Measurements from ENCODE around the gene PSTPIP2. TPM values are rescaled to one million over a fixed set of nuclear protein-coding genes. Genes with fewer than 3 reads are reported as not detected.
"Not testable (repeated sequence)": the region's sequence is repeated elsewhere in the genome, so short reads cannot be mapped to it uniquely, and the experiment has no call there.

Gene PSTPIP2
- total RNA-seq, 2 experiments from 2014 or later, result 12.6 to 12.9 TPM

GRCh38 chr18:46061387-46061786 lies 10.7 kb downstream of the PSTPIP2 start:
- H3K9me3 Mint-ChIP-seq, result no peaks in the 10 kb centered on the region
- POLR2A ChIA-PET, result interaction anchor here (1.3 kb wide), 1 partner anchor 11 kb away, joined by 6 read pairs; the partner anchor contains the start of gene PSTPIP2
- H3K4me1 Mint-ChIP-seq, result peaks cover 5% of the 10 kb centered on the region
- DNase-seq (no peak), ATAC-seq (ENCODE audit: low read depth) (no peak)
- H3K27me3 Mint-ChIP-seq, result no peaks in the 10 kb centered on the region
- no peak overlapping the region for H3K4me3 Mint-ChIP-seq
- no peak overlapping the region for H3K27ac Mint-ChIP-seq
- peaks cover 2% of the 10 kb centered on the region for H3K36me3 Mint-ChIP-seq

- H3K36me3 Mint-ChIP-seq, result peaks cover 2% of the 10 kb centered on the region
- ATAC-seq (ENCODE audit: low read depth) (no peak), DNase-seq (no peak)
- H3K27me3 Mint-ChIP-seq, result no peaks in the 10 kb centered on the region
- POLR2A ChIA-PET, result no interaction called here
- H3K4me3 Mint-ChIP-seq, result no peak overlapping the region
- H3K4me1 Mint-ChIP-seq, result peaks cover 11% of the 10 kb centered on the region
- H3K9me3 Mint-ChIP-seq, result no peaks in the 10 kb centered on the region
- no peak overlapping the region for H3K27ac Mint-ChIP-seq
Measured at GRCh38 chr18:46060359-46060841, 11.7 kb downstream of the PSTPIP2 start.

- peak overlapping the region; percentile 84 for H3K27ac Mint-ChIP-seq
- no peaks in the 10 kb centered on the region for H3K27me3 Mint-ChIP-seq
- POLR2A ChIA-PET, result interaction anchor here (1.1 to 1.7 kb wide), 4 partner anchors 16 to 58 kb away, joined by 5 to 10 read pairs (median 6); partner anchors contain the start of genes ATP5F1A and PSTPIP2
- peak overlapping the region; percentile 61 for H3K4me3 Mint-ChIP-seq
- H3K9me3 Mint-ChIP-seq, result no peaks in the 10 kb centered on the region
- H3K4me1 Mint-ChIP-seq, result peaks cover 18% of the 10 kb centered on the region
- DNase-seq (no peak), ATAC-seq (ENCODE audit: low read depth) (peak; percentile 49)
- no peaks in the 10 kb centered on the region for H3K36me3 Mint-ChIP-seq
Measured at GRCh38 chr18:46055838-46056230, 16.2 kb downstream of the PSTPIP2 start.

GRCh38 chr18:46054956-46055837 lies 16.9 kb downstream of the PSTPIP2 start:
- Mint-ChIP-seq H3K36me3 (no peaks in the 10 kb centered on the region), H3K27me3 (no peaks in the 10 kb centered on the region), H3K4me1 (peaks cover 18% of the 10 kb centered on the region), H3K4me3 (peak overlapping the region; percentile 61), H3K9me3 (no peaks in the 10 kb centered on the region), H3K27ac (peak overlapping the region; percentile 84)
- peak; percentile 80 for ATAC-seq (ENCODE audit: low read depth)
- POLR2A ChIA-PET, result interaction anchor here (1.1 to 1.7 kb wide), 4 partner anchors 16 to 57 kb away, joined by 5 to 10 read pairs (median 6); partner anchors contain the start of genes ATP5F1A and PSTPIP2
- DNase-seq, result no peak

GRCh38 chr18:46053368-46054095 lies 18.5 kb downstream of the PSTPIP2 start:
- Mint-ChIP-seq H3K27ac (no peak overlapping the region), H3K4me1 (peaks cover 19% of the 10 kb centered on the region), H3K9me3 (no peaks in the 10 kb centered on the region), H3K27me3 (no peaks in the 10 kb centered on the region), H3K4me3 (no peak overlapping the region), H3K36me3 (no peaks in the 10 kb centered on the region)
- POLR2A ChIA-PET, result no interaction called here
- ATAC-seq (ENCODE audit: low read depth), result no peak
- DNase-seq, result no peak

- POLR2A ChIA-PET, result no interaction called here
- Mint-ChIP-seq H3K27ac (no peak overlapping the region), H3K4me3 (no peak overlapping the region), H3K9me3 (no peaks in the 10 kb centered on the region), H3K4me1 (peaks cover 20% of the 10 kb centered on the region), H3K36me3 (peaks cover 2% of the 10 kb centered on the region), H3K27me3 (no peaks in the 10 kb centered on the region)
- DNase-seq, result no peak
- no peak for ATAC-seq (ENCODE audit: low read depth)
Measured at GRCh38 chr18:46051731-46052461, 20.2 kb downstream of the PSTPIP2 start.

GRCh38 chr18:46050268-46050667 lies 21.8 kb downstream of the PSTPIP2 start:
- Mint-ChIP-seq H3K27me3 (no peaks in the 10 kb centered on the region), H3K9me3 (peaks cover under 1% of the 10 kb centered on the region), H3K27ac (no peak overlapping the region), H3K4me1 (peaks cover 14% of the 10 kb centered on the region), H3K36me3 (peaks cover 2% of the 10 kb centered on the region), H3K4me3 (no peak overlapping the region)
- POLR2A ChIA-PET, result no interaction called here
- ATAC-seq (ENCODE audit: low read depth) (no peak), DNase-seq (no peak)

- POLR2A ChIA-PET, result no interaction called here
- ATAC-seq (ENCODE audit: low read depth) (no peak), DNase-seq (no peak)
- Mint-ChIP-seq H3K9me3 (peaks cover 3% of the 10 kb centered on the region), H3K27me3 (no peaks in the 10 kb centered on the region), H3K4me3 (no peak overlapping the region), H3K4me1 (peaks cover 8% of the 10 kb centered on the region), H3K36me3 (peaks cover 6% of the 10 kb centered on the region), H3K27ac (no peak overlapping the region)
Measured at GRCh38 chr18:46048641-46049040, 23.4 kb downstream of the PSTPIP2 start.

GRCh38 chr18:46047369-46047768 lies 24.7 kb downstream of the PSTPIP2 start:
- H3K27me3 Mint-ChIP-seq; DNase-seq; H3K27ac Mint-ChIP-seq; ATAC-seq (ENCODE audit: low read depth); H3K4me3 Mint-ChIP-seq; POLR2A ChIA-PET; H3K36me3 Mint-ChIP-seq; H3K9me3 Mint-ChIP-seq: not testable (repeated sequence)
- peaks cover 18% of the 10 kb centered on the region for H3K4me1 Mint-ChIP-seq

- Mint-ChIP-seq H3K9me3 (peaks cover 3% of the 10 kb centered on the region), H3K4me3 (no peak overlapping the region), H3K27me3 (no peaks in the 10 kb centered on the region), H3K36me3 (peaks cover 6% of the 10 kb centered on the region), H3K27ac (no peak overlapping the region), H3K4me1 (peaks cover 21% of the 10 kb centered on the region)
- ATAC-seq (ENCODE audit: low read depth) (no peak), DNase-seq (no peak)
- POLR2A ChIA-PET, result no interaction called here
Measured at GRCh38 chr18:46046688-46047087, 25.4 kb downstream of the PSTPIP2 start.

- Mint-ChIP-seq H3K36me3 (peaks cover 6% of the 10 kb centered on the region), H3K4me1 (peaks cover 23% of the 10 kb centered on the region), H3K9me3 (peaks cover 3% of the 10 kb centered on the region), H3K27me3 (no peaks in the 10 kb centered on the region), H3K4me3 (no peak overlapping the region), H3K27ac (no peak overlapping the region)
- ATAC-seq (ENCODE audit: low read depth), result no peak
- no peak for DNase-seq
- POLR2A ChIA-PET, result no interaction called here
Measured at GRCh38 chr18:46046126-46046525, 25.9 kb downstream of the PSTPIP2 start.

GRCh38 chr18:46042571-46043123 lies 29.4 kb downstream of the PSTPIP2 start:
- Mint-ChIP-seq H3K36me3 (peaks cover 14% of the 10 kb centered on the region), H3K4me3 (peak overlapping the region; percentile 17), H3K27ac (peak overlapping the region; percentile 21), H3K9me3 (peaks cover 3% of the 10 kb centered on the region), H3K4me1 (peaks cover 33% of the 10 kb centered on the region), H3K27me3 (peaks cover 2% of the 10 kb centered on the region)
- POLR2A ChIA-PET, result no interaction called here
- ATAC-seq (ENCODE audit: low read depth) (peak; percentile 75), DNase-seq (peak; percentile 43)

GRCh38 chr18:46040747-46041104 lies 31.3 kb downstream of the PSTPIP2 start:
- H3K27ac Mint-ChIP-seq, result no peak overlapping the region
- POLR2A ChIA-PET, result no interaction called here
- peak overlapping the region; percentile 18 for H3K4me3 Mint-ChIP-seq

More at GRCh38 chr18:46040747-46041104, 31.3 kb downstream of the PSTPIP2 start:
- H3K27me3 Mint-ChIP-seq, result peaks cover 2% of the 10 kb centered on the region
- H3K9me3 Mint-ChIP-seq, result peaks cover 3% of the 10 kb centered on the region
- no peak for DNase-seq
- peak; percentile 48 for ATAC-seq (ENCODE audit: low read depth)
- H3K4me1 Mint-ChIP-seq, result peaks cover 37% of the 10 kb centered on the region
- H3K36me3 Mint-ChIP-seq, result peaks cover 14% of the 10 kb centered on the region

Measured in activated naive CD8-positive, alpha-beta T cell treated with anti-CD3 and anti-CD28 coated beads, Interleukin-2, amount 10 ng/mL, durations not matched to agents 7 days and 5 days (primary cell).